GM18508 (cell line): ENCODE results near the gene KLF9.

Source experiments
- ATAC-seq: cut with Tn5 transposase; IDR thresholded peaks from one replicate; pipeline ENCODE4 v1.9.1; 2021; ENCODE audit warnings: moderate number of reproducible peaks; ENCODE audit not compliant: insufficient read depth, unreplicated experiment

Gene KLF9

GRCh38 chr9:70425192-70425591 is 10.7 kb upstream of the KLF9 start:
- ATAC-seq, result no peak

GRCh38 chr9:70422371-70423043 is 8.1 kb upstream of the KLF9 start:
- ATAC-seq, result no peak

- ATAC-seq, result no peak
Measured at GRCh38 chr9:70421272-70422180, 7.1 kb upstream of the KLF9 start.

GRCh38 chr9:70420441-70421271 is 6.2 kb upstream of the KLF9 start:
- no peak for ATAC-seq

- ATAC-seq, result peak; percentile 23
Measured at GRCh38 chr9:70419556-70420440, 5.3 kb upstream of the KLF9 start.

GRCh38 chr9:70418822-70419555 is 4.5 kb upstream of the KLF9 start:
- peak; percentile 32 for ATAC-seq

GRCh38 chr9:70415476-70415875 is 1.0 kb upstream of the KLF9 start:
- ATAC-seq, result no peak

GRCh38 chr9:70415041-70415440 is 584 bp upstream of the KLF9 start:
- ATAC-seq, result no peak

GRCh38 chr9:70413464-70413798 is 1.0 kb downstream of the KLF9 start:
- peak; percentile 7 for ATAC-seq

GRCh38 chr9:70412832-70413463 is 1.5 kb downstream of the KLF9 start:
- no peak for ATAC-seq

GRCh38 chr9:70411930-70412831 is 2.3 kb downstream of the KLF9 start:
- peak; percentile 24 for ATAC-seq

- ATAC-seq, result no peak
Measured at GRCh38 chr9:70411121-70411929, 3.1 kb downstream of the KLF9 start.

- ATAC-seq, result no peak
Measured at GRCh38 chr9:70410368-70410767, 4.1 kb downstream of the KLF9 start.

GRCh38 chr9:70409800-70410199 is 4.7 kb downstream of the KLF9 start:
- no peak for ATAC-seq

- no peak for ATAC-seq
Measured at GRCh38 chr9:70409280-70409679, 5.2 kb downstream of the KLF9 start.

GRCh38 chr9:70408393-70409040 is 5.9 kb downstream of the KLF9 start:
- ATAC-seq, result no peak
